Mucosa of descending colon (tissue), 3 donors: ENCODE data around the gene AGRP. TPM values are rescaled to one million over a fixed set of nuclear protein-coding genes. Genes with fewer than 3 reads are reported as not detected.

Experiments used
- ATAC-seq: fragments of 200-7000 bp; cut with Tn5 transposase; one replicate; pipeline ENCODE4 v1.9.1; 2020; ENCODE audit warnings: mild to moderate bottlenecking, moderate library complexity
- DNase-seq, 3 donors: peaks; one replicate each; pipeline ENCODE4 v3.0.0-alpha.2; 2020
- H3K36me3 ChIP-seq: fragments of 200-600 bp; one replicate; pipeline ENCODE4 v1.8.0; 2021; ENCODE audit warnings: low read depth, mild to moderate bottlenecking
- H3K4me1 ChIP-seq: fragments of 200-600 bp; one replicate; pipeline ENCODE4 v1.8.0; 2021; ENCODE audit warnings: low read depth, mild to moderate bottlenecking
- H3K4me3 ChIP-seq: fragments of 200-600 bp; one replicate; pipeline ENCODE4 v1.8.0; 2021; ENCODE audit warnings: mild to moderate bottlenecking
- H3K9me3 ChIP-seq: fragments of 200-600 bp; one replicate; pipeline ENCODE4 v1.8.0; 2021; ENCODE audit warnings: mild to moderate bottlenecking
- intact Hi-C, 2 donors: fragments of 100-400 bp; cut with DNase I in 1 of 2; cut with micrococcal nuclease in 1 of 2; formaldehyde crosslinking; loops; one replicate each; pipeline versions ENCODE4 v1.11.0 to v1.11.1; 2022; cut with DNase I, micrococcal nuclease
- total RNA-seq, 3 donors: library from RNA; stranded (reverse); fragmentation: NEBNext Ultra II Directional in 2 of 3; extraction: Animal tissue kit (Norgen Biotek cat#: 25700) in 2 of 3; gene quantifications; one replicate each; pipeline versions ENCODE4 v1.2.1 to v1.2.4, GENCODE V29; 2021 to 2023
- TF ChIP-seq, protein P1 (sequence below): fragments of 200-600 bp; IDR thresholded peaks from one replicate; pipeline ENCODE4 v1.8.0; 2022; ENCODE audit warnings: antibody characterized with exemption, mild to moderate bottlenecking
- donor health status: DM: no; HTN: no; CAD: no; lungs with moderate emphysema.
- donor health status: DM: no; HTN: no; CAD: no.
- donor health status: DM: no; HTN: yes; CAD: no.

AGRP gene
- total RNA-seq, 3 donors from 2014 or later, result not detected

DNA sequence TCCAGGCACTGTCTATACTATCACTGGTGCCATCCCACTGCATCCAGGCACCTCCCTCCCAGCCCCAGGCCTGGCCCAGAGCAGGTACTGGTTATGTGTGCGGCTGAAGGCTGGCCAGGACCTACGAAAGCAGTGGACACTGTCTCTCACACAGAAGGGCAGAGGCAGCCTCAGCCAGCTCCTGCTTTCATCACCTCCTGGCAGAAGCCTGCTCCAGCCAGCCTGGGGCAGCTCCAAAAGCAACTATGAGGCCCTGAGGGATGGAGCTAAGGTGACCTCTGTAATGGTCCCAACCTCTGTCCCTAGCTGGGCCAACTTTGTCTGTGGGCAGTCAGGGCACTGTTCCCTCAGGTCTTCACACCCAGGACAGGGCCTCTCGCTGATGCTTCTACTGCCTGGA, 33.6 kb downstream of the AGRP start:
- Histone ChIP-seq H3K4me3 (no peak overlapping the region), H3K4me1 (peaks cover 87% of the 10 kb centered on the region), H3K9me3 (no peaks in the 10 kb centered on the region), H3K36me3 (no peaks in the 10 kb centered on the region)
- DNase-seq, result peak in 2 of 3 donors; percentile 15 to 42
- intact Hi-C loops, result no loop called here
- no peak for ATAC-seq
- TF ChIP-seq, protein P1, sequence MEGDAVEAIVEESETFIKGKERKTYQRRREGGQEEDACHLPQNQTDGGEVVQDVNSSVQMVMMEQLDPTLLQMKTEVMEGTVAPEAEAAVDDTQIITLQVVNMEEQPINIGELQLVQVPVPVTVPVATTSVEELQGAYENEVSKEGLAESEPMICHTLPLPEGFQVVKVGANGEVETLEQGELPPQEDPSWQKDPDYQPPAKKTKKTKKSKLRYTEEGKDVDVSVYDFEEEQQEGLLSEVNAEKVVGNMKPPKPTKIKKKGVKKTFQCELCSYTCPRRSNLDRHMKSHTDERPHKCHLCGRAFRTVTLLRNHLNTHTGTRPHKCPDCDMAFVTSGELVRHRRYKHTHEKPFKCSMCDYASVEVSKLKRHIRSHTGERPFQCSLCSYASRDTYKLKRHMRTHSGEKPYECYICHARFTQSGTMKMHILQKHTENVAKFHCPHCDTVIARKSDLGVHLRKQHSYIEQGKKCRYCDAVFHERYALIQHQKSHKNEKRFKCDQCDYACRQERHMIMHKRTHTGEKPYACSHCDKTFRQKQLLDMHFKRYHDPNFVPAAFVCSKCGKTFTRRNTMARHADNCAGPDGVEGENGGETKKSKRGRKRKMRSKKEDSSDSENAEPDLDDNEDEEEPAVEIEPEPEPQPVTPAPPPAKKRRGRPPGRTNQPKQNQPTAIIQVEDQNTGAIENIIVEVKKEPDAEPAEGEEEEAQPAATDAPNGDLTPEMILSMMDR, result no peak

DNA sequence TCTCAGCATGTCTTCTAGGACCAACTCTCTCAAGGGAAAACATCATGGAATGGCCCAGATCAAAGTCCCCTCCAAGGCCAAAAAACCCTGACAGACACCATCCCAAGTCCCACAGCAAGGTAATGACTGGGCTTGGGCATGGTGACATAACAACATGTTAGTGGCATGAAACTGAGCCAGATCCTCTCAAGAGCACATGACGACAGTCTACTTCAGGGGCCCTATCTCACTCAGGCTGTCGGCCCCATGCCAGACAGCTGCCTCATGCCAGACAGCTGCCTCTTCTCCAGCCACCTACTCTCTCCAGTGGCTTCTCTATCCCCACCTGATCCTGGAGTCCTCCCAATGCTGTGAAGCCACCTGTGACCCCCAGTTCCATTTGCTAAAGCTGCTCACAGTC, 34.0 kb downstream of the AGRP start:
- intact Hi-C loops, result no loop called here
- Histone ChIP-seq H3K9me3 (no peaks in the 10 kb centered on the region), H3K4me3 (no peak overlapping the region), H3K4me1 (peaks cover 91% of the 10 kb centered on the region), H3K36me3 (no peaks in the 10 kb centered on the region)
- DNase-seq (peak in 1 of 3 donors; percentile 33), ATAC-seq (no peak)
- TF ChIP-seq, protein P1, result no peak

DNA sequence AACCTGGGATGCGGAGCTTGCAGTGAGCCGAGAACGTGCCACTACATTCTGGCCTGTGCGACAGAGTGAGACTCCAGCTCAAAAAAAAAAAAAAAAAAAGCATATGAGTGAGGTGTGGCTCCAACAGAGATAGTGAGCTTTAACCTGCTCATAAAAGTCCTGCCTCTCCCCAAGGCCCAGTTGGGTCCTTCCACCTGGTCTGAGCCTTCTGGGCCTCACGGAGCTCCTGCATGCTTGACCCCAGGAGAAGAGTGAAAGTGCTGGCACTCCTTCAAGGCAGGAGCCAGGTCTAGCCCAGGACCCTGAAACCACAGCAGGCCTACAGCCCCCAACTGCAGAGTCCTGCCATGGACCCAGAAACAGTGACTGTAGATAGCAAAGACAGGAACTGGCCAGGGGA, 34.8 kb downstream of the AGRP start:
- TF ChIP-seq, protein P1, result no peak
- ATAC-seq (peak; percentile 56), DNase-seq (peak in 2 of 3 donors; percentile 67)
- Histone ChIP-seq H3K9me3 (no peaks in the 10 kb centered on the region), H3K36me3 (no peaks in the 10 kb centered on the region), H3K4me3 (no peak overlapping the region), H3K4me1 (peaks cover 96% of the 10 kb centered on the region)
- intact Hi-C loops, result no loop called here

DNA sequence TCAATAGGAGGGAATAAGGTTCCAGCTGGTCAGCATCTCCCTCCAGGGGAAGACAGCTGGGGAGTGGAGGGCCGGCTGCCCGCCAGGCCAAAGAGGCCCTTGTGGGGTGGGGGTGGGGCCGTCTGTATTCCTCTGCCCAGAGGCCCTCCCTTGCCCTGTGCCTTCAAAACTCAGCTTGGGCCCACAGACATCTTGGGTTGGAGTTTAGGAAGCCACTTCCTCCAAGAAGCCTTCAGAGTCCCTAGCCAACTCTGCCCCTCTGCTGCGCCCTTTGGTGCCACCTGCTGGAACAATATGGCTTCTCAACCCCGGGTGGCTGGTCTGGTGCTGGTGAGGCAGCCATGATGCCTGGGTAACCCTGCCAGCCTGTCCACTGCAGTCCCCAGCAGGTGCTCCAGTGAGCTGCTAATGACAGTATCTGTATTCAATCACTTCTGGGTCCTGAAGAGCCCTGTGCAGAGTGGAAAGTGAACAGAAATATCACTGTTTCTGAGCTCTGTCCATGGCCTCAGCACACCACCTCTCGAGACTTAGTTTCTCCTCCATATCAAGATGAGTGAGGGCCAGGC, 35.8 kb downstream of the AGRP start:
- H3K36me3 ChIP-seq, result no peaks in the 10 kb centered on the region

DNA sequence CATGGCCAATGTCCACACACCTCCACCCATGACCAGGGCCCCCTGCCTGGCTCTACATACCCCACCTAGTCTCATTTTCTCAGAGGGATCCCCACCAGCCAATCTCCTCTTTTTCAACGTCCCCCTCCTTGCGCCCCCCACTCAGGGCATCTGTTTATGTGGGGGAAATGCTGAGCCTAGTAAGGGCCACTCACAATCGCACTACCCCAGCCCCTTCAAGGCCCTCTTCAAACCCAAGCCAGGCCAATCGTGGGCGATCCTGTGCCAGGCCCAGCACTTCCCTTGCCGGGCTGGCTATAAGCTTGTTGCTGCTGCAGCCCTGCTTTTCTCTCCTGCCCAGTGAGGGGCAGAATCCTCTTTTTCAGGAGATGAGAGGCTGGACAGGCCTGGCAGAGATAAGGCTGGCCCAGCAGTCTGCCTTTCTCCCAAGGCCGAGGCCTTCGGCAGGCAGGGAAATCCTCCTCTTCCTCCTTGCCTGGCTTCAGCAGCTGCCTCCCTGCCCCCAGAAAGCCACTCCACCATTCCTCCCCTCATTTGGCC, 36.3 kb downstream of the AGRP start:
- no peaks in the 10 kb centered on the region for H3K9me3 ChIP-seq
- TF ChIP-seq, protein P1, result no peak
- no peaks in the 10 kb centered on the region for H3K36me3 ChIP-seq
- H3K4me3 ChIP-seq, result no peak overlapping the region
- no peak for DNase-seq
- peaks cover 95% of the 10 kb centered on the region for H3K4me1 ChIP-seq
- ATAC-seq, result no peak
- intact Hi-C loops, result no loop called here

More for the DNA sequence above, 35.8 kb downstream of the AGRP start:
- Histone ChIP-seq H3K9me3 (no peaks in the 10 kb centered on the region), H3K4me1 (peaks cover 95% of the 10 kb centered on the region), H3K4me3 (no peak overlapping the region)
- DNase-seq, result peak in 2 of 3 donors; percentile 82 to 85
- ATAC-seq, result peak; percentile 54
- TF ChIP-seq, protein P1, result peak; percentile 17
- intact Hi-C loops, result no loop called here
